MG63 (cell line): ENCODE measurements around the gene PPP6R2. TPM values are rescaled to one million over a fixed set of nuclear protein-coding genes. Genes with fewer than 3 reads are reported as not detected.

Source experiments
- DNase-seq: peaks from one replicate; pipeline ENCODE4 v3.0.0-alpha.2; 2020
- H3K27me3 ChIP-seq: fragments of 250-450 bp; sonication (Bioruptor Pico); 2 replicates; pipeline ENCODE4 v1.5.1; 2020; ENCODE audit warnings: mild to moderate bottlenecking, moderate library complexity
- H3K36me3 ChIP-seq: fragments of 250-450 bp; sonication (Bioruptor Pico); 2 replicates; pipeline ENCODE4 v1.5.1; 2020; ENCODE audit warnings: mild to moderate bottlenecking, moderate library complexity
- H3K4me3 ChIP-seq: fragments of 250-450 bp; sonication (Bioruptor Pico); 2 replicates; pipeline ENCODE4 v1.5.1; 2020; ENCODE audit warnings: mild to moderate bottlenecking, moderate library complexity
- H3K9me3 ChIP-seq: fragments of 250-450 bp; sonication (Bioruptor Pico); 2 replicates; pipeline ENCODE4 v1.5.1; 2020; ENCODE audit warnings: mild to moderate bottlenecking, moderate library complexity
- total RNA-seq: library from RNA; depleted of rRNA; stranded (reverse); fragments of >200 nt; shearing (Covaris generic); gene quantifications from 2 replicates; pipeline ENCODE4 v1.2.3, GENCODE V29; 2014; ENCODE audit warnings: low replicate concordance

PPP6R2 gene
- total RNA-seq, 1 experiment from 2014 or later = 37.4 TPM

- H3K4me3 ChIP-seq = no peak overlapping the region
- no peaks in the 10 kb centered on the region for H3K27me3 ChIP-seq
- H3K9me3 ChIP-seq = no peaks in the 10 kb centered on the region
- no peak for DNase-seq
- peaks cover 16% of the 10 kb centered on the region for H3K36me3 ChIP-seq
Measured at GRCh38 chr22:50471197-50471847, 128.2 kb downstream of the PPP6R2 start.

- Histone ChIP-seq H3K4me3 (no peak overlapping the region), H3K27me3 (no peaks in the 10 kb centered on the region), H3K9me3 (no peaks in the 10 kb centered on the region), H3K36me3 (peaks cover 16% of the 10 kb centered on the region)
- DNase-seq = no peak
Measured at GRCh38 chr22:50471962-50472361, 128.8 kb downstream of the PPP6R2 start.

- H3K4me3 ChIP-seq = peak overlapping the region; percentile 63
- DNase-seq = no peak
- no peaks in the 10 kb centered on the region for H3K9me3 ChIP-seq
- no peaks in the 10 kb centered on the region for H3K27me3 ChIP-seq
- H3K36me3 ChIP-seq = peaks cover 14% of the 10 kb centered on the region
Measured at GRCh38 chr22:50473088-50473487, 130.0 kb downstream of the PPP6R2 start.

GRCh38 chr22:50473855-50474671 is 130.9 kb downstream of the PPP6R2 start:
- H3K9me3 ChIP-seq = no peaks in the 10 kb centered on the region
- peaks cover 12% of the 10 kb centered on the region for H3K36me3 ChIP-seq
- peak overlapping the region; percentile 63 for H3K4me3 ChIP-seq
- peak; percentile 59 for DNase-seq
- H3K27me3 ChIP-seq = no peaks in the 10 kb centered on the region

- no peaks in the 10 kb centered on the region for H3K27me3 ChIP-seq
- H3K4me3 ChIP-seq = peak within 1 kb of the TSS; percentile 63
- H3K36me3 ChIP-seq = peaks cover 12% of the 10 kb centered on the region
- no peaks in the 10 kb centered on the region for H3K9me3 ChIP-seq
- DNase-seq = peak; percentile 89
Measured at GRCh38 chr22:50474710-50475651, 131.9 kb downstream of the PPP6R2 start, which contains the start of gene SBF1. Gene SBF1 (minus strand): TSS chr22:50475035. CDS start chr22:50474840, 195 bp downstream.

- Histone ChIP-seq H3K36me3 (peaks cover 12% of the 10 kb centered on the region), H3K9me3 (no peaks in the 10 kb centered on the region), H3K27me3 (no peaks in the 10 kb centered on the region), H3K4me3 (peak overlapping the region; percentile 50)
- no peak for DNase-seq
Measured at GRCh38 chr22:50475652-50476002, 132.5 kb downstream of the PPP6R2 start.

- Histone ChIP-seq H3K9me3 (no peaks in the 10 kb centered on the region), H3K36me3 (peaks cover 13% of the 10 kb centered on the region), H3K27me3 (no peaks in the 10 kb centered on the region), H3K4me3 (no peak overlapping the region)
- DNase-seq = no peak
Measured at GRCh38 chr22:50476868-50477267, 133.7 kb downstream of the PPP6R2 start.

- H3K9me3 ChIP-seq = no peaks in the 10 kb centered on the region
Measured at GRCh38 chr22:50477923-50478322, 134.8 kb downstream of the PPP6R2 start.

GRCh38 chr22:50479721-50480120 is 136.6 kb downstream of the PPP6R2 start:
- Histone ChIP-seq H3K36me3 (peaks cover 12% of the 10 kb centered on the region), H3K4me3 (no peak overlapping the region), H3K27me3 (no peaks in the 10 kb centered on the region), H3K9me3 (no peaks in the 10 kb centered on the region)
- no peak for DNase-seq

More at GRCh38 chr22:50477923-50478322, 134.8 kb downstream of the PPP6R2 start:
- no peak overlapping the region for H3K4me3 ChIP-seq
- H3K36me3 ChIP-seq = peaks cover 16% of the 10 kb centered on the region
- no peak for DNase-seq
- no peaks in the 10 kb centered on the region for H3K27me3 ChIP-seq

GRCh38 chr22:50481045-50481439 is 137.9 kb downstream of the PPP6R2 start:
- no peak for DNase-seq
- Histone ChIP-seq H3K36me3 (peaks cover 12% of the 10 kb centered on the region), H3K4me3 (peak overlapping the region; percentile 86), H3K9me3 (no peaks in the 10 kb centered on the region), H3K27me3 (no peaks in the 10 kb centered on the region)

- H3K4me3 ChIP-seq = peak within 1 kb of the TSS; percentile 86
- DNase-seq = peak; percentile 76
- H3K9me3 ChIP-seq = no peaks in the 10 kb centered on the region
- no peaks in the 10 kb centered on the region for H3K27me3 ChIP-seq
- peaks cover 12% of the 10 kb centered on the region for H3K36me3 ChIP-seq
Measured at GRCh38 chr22:50481440-50482106, 138.4 kb downstream of the PPP6R2 start, which contains the start of gene ADM2. Gene ADM2 (plus strand): TSS chr22:50481543. CDS start chr22:50481848, 305 bp downstream.

- no peaks in the 10 kb centered on the region for H3K27me3 ChIP-seq
- no peak for DNase-seq
- H3K4me3 ChIP-seq = peak overlapping the region; percentile 86
- no peaks in the 10 kb centered on the region for H3K9me3 ChIP-seq
- peaks cover 12% of the 10 kb centered on the region for H3K36me3 ChIP-seq
Measured at GRCh38 chr22:50482107-50483074, 139.3 kb downstream of the PPP6R2 start.

GRCh38 chr22:50483106-50483505 is 140.0 kb downstream of the PPP6R2 start:
- H3K27me3 ChIP-seq = no peaks in the 10 kb centered on the region
- peaks cover 12% of the 10 kb centered on the region for H3K36me3 ChIP-seq
- H3K4me3 ChIP-seq = no peak overlapping the region
- H3K9me3 ChIP-seq = no peaks in the 10 kb centered on the region
- DNase-seq = no peak

GRCh38 chr22:50483556-50483955 is 140.4 kb downstream of the PPP6R2 start:
- no peaks in the 10 kb centered on the region for H3K27me3 ChIP-seq

More at GRCh38 chr22:50483556-50483955, 140.4 kb downstream of the PPP6R2 start:
- no peak for DNase-seq
- Histone ChIP-seq H3K4me3 (no peak overlapping the region), H3K36me3 (peaks cover 12% of the 10 kb centered on the region), H3K9me3 (no peaks in the 10 kb centered on the region)
